Activated CD4-positive, CD25-positive, alpha-beta regulatory T cell (primary cell): ENCODE results near the gene SURF6.
"Not testable (repeated sequence)": the region's sequence is repeated elsewhere in the genome, so short reads cannot be mapped to it uniquely, and the experiment has no call there.

Experiments used
- DNase-seq, 4 experiments: peaks; one replicate each; lab custom pipeline; 2025; lab: John Stamatoyannopoulos, UW

Gene SURF6

DNA sequence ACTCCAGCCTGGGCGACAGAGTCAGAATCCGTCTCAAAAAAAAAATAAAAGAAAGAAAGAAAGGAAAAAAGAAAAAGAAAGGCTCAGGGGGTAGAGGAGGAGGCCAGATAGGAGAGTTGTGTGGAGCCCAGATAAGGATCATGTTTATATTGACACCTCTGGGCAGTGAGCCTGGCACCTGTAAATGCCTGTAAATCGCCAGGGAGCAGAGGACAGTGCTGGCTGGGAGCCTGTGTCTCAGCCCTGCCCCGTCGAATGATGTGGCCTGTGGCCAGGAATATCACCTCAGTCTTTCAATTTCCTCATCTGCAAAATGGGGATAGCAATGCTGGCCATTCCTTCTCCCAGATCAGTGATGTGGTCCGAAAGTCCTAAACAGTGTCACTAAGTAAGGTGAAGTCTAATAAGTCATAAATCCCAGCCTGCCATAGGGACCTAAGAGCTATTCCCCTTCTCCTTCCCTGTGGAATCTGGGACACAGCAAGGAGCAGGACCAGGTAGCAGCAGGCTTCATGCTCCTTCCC lies 50.7 kb downstream of the SURF6 start:
- no peak for DNase-seq

GRCh38 chr9:133284362-133284761 lies 51.6 kb downstream of the SURF6 start:
- no peak for DNase-seq

DNA sequence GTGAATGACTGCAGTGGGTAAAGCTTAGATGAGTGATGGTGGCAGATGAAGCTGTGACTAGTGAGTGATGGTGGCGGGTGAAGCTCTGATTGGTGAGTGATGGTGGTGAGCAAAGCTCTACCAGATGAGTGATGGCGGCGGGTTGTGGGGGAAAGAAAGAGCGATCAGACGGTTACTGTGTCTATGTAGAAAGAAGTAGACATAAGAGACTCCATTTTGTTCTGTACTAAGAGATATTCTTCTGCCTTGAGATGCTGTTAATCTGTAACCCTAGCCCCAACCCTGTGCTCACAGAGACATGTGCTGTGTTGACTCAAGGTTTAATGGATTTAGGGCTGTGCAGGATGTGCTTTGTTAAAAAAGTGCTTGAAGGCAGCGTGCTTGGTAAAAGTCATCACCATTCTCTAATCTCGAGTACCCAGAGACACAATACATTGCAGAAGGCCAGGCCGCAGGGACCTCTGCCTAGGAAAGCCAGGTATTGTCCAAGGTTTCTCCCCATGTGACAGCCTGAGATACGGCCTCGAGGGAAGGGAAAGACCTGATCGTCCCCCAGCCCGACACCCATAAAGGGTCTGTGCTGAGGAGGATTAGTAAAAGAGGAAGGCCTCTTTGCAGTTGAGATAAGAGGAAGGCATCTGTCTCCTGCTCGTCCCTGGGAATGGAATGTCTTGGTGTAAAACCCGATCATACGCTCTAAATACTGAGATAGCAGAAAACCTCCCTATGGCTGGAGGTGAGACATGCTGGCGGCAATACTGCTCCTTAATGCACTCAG lies 52.5 kb downstream of the SURF6 start:
- DNase-seq = not testable (repeated sequence)

DNA sequence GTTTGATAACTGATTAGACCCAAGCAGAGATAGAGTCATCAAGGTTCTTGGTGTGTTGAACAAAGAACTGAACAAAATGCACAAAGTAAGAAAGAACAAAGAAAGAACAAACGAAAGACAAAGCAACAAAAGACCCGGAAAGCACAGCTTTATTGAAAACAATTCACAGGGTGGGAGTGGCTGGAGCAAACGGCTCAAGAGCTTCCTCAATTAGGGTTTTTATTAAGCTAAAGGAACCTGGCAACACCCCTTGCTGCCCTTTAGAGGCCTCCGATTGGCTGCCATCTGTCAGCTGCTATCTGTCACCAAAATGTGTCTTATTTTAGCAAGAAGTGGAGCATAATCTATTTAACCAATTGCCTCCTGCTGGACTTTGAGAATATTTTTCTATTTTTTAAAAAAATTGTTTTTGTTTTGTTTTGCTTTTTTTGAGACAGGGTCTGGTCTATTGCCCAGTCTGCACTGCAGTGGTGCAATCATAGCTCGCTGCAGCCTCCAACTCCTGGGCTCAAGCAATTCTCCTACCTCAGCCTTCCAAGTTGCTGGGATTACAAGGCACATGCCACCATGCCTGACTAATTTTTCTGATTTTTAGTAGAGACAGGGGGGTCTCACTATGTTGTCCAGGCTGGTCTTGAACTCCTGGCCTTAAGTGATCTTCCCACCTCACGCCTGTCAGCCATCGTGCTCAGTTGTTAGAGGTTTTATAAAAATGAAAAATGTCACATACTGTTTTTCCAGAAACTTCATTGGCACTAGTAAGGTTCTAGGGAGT lies 53.3 kb downstream of the SURF6 start:
- DNase-seq = no peak

- no peak for DNase-seq
These were observed 55.6 kb downstream of the SURF6 start for GRCh38 chr9:133280392-133280791.
